Neural progenitor cell (in vitro differentiated cells): ENCODE results near the gene LCAT.

Source experiments
- EZH2 ChIP-seq: fragments of 200-600 bp; sonication (generic); IDR thresholded peaks from 2 replicates; pipeline ENCODE4 v1.6.1; 2017; ENCODE audit warnings: antibody characterized with exemption, mild to moderate bottlenecking, moderate library complexity
- TF ChIP-seq, protein P1 (sequence below): fragments of 200-600 bp; sonication (generic); IDR thresholded peaks from 2 replicates; pipeline ENCODE4 v1.5.1; 2017; ENCODE audit warnings: antibody characterized with exemption, mild to moderate bottlenecking

DNA sequence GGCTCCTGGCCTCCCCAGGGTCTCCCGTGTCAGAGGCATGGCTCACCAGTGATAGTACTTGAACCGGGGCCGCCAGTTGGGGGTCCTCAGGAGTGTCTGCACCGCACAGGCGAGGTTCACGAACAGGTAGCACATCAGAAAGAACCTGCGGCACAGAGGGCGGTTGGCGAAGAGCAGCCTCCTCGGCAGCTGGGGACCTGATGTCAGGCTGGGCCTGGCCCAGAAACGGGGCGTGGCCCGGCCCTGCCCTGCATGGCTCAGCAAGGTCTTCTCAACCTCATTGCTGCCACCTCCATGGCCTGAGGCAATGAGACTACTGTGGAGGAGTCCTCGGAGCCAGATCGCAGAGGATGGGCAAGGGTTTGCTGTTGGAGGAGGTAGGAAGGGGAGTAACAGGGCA lies 4.1 kb upstream of the LCAT start:
- TF ChIP-seq, protein P1, sequence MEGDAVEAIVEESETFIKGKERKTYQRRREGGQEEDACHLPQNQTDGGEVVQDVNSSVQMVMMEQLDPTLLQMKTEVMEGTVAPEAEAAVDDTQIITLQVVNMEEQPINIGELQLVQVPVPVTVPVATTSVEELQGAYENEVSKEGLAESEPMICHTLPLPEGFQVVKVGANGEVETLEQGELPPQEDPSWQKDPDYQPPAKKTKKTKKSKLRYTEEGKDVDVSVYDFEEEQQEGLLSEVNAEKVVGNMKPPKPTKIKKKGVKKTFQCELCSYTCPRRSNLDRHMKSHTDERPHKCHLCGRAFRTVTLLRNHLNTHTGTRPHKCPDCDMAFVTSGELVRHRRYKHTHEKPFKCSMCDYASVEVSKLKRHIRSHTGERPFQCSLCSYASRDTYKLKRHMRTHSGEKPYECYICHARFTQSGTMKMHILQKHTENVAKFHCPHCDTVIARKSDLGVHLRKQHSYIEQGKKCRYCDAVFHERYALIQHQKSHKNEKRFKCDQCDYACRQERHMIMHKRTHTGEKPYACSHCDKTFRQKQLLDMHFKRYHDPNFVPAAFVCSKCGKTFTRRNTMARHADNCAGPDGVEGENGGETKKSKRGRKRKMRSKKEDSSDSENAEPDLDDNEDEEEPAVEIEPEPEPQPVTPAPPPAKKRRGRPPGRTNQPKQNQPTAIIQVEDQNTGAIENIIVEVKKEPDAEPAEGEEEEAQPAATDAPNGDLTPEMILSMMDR, result no peak
- TF ChIP-seq EZH2, result no peak
